NCI-H82 (cell line): ENCODE results near the gene DNAJC1.
A peak's percentile ranks its signal among the peaks of the same experiment; 100 is the strongest.
"Not testable (repeated sequence)": the region's sequence is repeated elsewhere in the genome, so short reads cannot be mapped to it uniquely, and the experiment has no call there.

Experiments used
- DNase-seq: peaks from one replicate; lab custom pipeline; 2025; lab: John Stamatoyannopoulos, UW

Gene DNAJC1

DNA sequence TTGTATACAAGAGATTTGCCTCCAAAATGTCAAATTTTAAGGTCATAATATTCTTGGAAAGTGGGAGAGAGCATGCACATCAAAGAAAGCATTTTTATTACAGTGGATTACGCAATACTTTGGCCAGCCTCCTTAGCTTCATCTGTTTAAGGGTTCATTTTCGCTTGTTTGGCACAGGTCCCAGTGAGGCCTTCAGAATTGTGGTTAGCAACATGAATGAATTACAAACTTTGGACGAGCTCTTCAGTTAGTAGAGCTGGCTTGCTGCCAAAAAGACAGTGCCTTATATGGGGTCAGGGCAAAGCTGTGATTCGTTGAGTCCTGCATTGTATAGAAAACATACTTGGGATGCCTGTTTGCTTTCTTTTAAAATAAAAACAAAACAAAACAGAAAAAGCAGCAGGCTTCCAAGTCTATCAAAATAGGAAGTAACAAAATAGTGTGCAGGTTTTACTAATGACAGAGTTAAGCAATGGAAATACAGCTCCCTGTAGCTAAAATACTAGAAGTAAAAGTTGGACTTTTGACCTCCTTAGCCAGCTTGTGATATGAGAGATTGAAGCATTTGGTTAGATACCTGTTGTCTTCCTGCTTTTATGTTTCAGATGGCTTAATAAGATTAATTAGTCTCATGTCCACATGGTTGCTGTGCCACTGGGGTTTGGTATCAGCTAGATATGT lies 278.7 kb downstream of the DNAJC1 start:
- DNase-seq, result peak; percentile 97

DNA sequence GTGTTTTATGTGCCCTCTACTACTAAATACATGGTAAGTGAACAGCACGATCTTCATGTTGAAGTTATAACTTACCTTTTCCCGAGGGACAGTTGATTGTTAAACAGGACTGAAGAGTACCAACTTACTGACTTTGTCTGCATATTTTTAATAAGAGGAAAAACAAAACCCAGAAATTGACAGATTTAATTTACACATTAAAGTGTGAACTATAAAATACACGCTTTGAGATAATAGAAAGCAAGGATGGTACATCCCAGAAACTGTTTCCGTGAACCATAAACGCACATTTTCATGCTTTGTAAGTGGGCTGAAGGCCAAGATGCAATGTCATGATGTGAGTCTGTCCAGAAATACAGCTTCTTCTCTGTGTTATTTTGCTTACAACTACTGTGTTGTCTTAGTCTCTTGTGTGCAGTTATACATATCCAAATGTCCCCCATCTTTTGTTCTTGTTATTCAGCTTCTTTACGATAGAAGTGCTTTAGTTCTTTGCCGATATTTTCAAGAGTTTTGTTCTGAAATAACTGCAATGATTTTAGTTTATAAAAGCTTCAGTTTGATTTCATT lies 279.4 kb downstream of the DNAJC1 start:
- no peak for DNase-seq

DNA sequence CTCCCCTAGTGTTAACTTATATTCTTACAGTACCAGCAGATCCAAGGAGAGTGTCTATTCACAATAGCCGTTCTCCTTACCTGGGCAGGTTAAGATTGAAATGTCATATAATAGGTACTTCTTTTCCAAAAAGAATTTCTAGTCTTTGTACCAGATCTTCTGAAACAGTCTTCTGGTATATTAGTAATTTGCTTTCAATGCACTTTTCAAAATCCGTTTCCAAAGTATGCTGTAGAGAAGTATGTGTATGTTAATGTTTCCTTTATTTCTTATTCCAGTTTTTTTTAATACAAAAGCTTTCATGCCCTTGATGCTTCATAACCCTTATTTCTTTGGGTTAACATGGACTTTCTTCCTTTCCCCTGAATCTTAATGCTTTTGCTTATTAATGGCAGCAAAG lies 281.3 kb downstream of the DNAJC1 start:
- no peak for DNase-seq

DNA sequence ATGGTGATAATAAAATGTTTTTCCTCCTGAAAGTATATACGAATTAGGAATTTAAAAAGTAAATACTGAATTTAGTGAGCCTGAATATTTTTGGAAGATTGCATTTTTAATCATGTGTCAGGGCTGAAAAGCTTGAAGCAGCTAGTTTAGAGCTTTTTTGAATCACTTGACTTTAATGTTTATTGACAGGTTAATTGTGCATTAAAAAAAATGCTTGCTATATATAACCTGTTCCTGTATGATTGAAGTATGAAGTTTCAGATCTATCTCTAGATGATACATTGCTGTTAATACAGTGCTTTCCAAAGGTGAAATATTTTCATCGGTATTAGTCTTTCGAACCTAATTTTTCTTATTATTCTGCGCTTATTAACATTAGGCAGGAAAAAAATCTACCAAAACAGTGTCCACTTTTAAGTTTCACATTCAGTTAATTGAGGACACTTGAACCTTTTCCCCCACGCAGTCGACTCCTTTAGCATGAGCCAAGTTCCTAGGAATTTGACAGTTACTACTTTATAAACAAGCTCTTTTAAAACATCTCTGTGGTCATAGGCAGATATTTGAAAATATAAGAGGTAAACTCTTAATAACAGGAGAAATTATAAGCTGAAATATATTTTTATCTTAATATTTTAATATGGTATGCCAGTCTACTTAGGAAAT lies 282.4 kb downstream of the DNAJC1 start:
- DNase-seq, result no peak

DNA sequence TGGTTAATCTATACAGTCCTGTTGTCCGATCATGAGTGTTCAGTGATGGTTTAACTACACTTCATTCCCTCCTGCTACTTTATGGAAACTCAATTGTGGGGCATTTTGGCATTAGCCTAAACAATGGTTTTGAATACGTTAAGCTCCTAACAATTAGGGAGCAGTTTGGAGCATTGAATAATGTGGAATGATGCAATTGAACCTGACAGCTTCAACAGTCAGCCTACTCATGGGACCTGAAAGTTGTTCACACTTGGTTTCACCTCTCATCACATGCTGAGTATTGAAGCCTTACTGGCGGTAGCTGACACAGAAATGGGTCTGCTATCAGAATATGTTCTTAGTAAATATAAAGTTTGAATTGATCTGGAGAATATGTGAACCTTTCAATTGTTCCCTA lies 283.4 kb downstream of the DNAJC1 start:
- peak; percentile 58 for DNase-seq

DNA sequence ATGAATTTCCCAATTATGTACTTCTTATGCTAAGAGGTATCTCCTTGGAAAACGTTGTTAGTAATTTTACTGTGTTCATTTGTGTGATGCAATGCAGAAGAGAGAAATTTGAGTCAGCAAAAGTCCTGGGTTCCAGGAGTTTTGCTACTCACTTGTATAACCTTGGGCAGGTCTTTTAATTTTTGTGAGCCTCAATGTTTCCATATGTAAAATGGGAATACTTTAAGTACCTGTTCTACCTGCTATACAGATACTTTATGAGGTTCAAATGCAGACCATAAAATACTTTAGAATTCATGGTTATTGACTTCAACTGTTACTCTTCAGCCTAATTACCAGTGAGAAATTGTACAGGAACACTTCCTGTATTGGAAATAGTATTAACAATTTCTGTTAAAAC lies 284.0 kb downstream of the DNAJC1 start:
- DNase-seq, result no peak

DNA sequence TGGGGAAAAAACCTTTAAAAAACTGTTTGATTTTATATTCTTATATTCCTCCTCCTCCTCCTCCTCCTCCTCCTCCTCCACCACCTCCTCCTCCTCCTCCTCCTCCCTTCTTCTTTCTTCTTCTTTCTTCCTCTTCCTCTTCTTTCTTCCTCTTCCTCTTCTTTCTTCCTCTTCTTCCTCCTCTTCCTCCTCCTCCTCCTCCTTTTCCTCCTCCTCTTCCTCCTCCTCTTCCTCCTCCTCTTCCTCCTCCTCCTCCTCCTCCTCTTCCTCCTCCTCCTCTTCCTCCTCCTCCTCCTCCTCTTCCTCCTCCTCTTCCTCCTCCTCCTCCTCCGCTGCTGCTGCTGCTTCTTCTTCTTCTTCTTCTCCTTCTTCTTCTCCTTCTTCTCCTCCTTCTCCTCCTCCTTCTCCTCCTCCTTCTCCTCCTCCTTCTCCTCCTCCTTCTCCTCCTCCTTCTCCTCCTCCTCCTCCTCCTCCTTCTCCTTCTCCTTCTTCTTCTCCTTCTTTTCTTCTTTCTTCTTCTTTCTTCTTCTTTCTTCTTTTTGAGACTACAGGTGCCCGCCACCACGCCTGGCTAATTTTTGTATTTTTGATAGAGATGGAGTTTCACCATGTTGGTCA lies 286.0 kb downstream of the DNAJC1 start:
- DNase-seq, result not testable (repeated sequence)

DNA sequence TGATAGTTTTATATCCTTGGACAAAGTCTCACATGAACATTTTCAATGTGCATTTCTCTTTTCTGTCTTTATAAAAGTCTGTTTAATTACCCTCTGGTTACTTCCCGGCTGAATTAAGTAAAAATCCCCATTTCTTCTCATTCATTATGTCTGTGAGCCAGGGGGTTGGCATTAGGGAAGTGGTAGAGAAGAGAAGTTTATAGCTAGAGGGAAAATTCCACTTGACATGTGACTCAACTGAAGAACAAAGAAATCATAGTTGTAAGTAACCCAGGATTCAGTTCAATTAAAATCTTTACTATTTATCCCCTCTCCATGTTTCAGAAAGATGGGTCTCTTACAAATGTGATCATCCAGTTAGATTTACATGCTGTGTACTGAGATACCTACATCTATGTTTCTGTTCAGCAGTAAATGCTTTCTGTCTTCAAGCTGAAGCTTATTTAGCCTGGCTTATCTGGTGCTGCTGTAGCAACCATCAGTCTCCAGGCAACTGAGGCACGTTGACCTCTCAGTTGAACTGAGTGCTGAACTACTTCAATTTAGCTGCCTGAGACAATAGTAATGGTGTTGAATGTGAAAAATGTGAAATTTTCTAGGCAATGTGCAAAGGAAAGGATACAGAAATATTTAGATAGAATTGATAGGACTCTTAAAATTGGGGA lies 287.9 kb downstream of the DNAJC1 start:
- DNase-seq, result no peak

DNA sequence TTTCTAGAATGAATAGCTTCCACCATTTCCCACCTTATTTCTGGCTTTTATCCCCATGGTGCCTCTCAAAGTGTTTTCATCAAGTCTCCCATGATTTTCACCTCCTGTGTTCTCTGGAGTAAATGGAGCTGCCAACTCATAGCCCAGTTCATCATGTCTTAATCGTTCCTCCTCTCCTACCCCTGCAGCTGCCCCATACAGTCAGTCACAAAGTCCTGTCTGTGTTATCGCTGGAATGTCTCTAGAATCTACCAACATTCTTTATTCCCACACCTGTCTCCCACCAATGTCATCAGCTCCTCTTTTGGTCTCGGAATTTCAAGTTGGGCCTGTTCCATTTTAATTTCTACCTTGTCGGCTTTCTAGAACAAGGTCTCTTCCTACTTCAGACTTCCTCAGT lies 290.6 kb downstream of the DNAJC1 start:
- no peak for DNase-seq

DNA sequence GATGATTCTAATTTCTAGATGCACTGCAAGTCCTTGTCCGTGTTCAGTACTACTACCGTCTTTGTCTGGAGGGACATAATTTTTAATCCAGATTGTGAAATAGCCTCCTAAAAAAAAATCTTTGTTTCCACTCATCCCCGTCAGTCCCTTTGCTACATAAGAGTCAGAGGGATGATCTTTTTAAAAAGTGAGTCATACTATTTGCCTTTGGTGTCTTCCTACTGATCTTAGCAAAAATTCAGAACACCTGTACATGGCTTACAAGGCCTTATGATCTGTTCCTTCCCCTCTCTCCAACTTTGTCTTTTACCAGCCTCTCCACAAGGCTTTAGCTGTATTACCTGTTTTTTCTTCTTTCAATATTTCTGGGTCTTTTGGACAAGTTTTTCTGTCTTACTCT lies 296.0 kb downstream of the DNAJC1 start:
- no peak for DNase-seq
